Measurements from ENCODE around the gene HSPB3. TPM values are rescaled to one million over a fixed set of nuclear protein-coding genes. Genes with fewer than 3 reads are reported as not detected.

The HSPB3 gene
- total RNA-seq, 2 donors from 2014 or later = not detected

DNA sequence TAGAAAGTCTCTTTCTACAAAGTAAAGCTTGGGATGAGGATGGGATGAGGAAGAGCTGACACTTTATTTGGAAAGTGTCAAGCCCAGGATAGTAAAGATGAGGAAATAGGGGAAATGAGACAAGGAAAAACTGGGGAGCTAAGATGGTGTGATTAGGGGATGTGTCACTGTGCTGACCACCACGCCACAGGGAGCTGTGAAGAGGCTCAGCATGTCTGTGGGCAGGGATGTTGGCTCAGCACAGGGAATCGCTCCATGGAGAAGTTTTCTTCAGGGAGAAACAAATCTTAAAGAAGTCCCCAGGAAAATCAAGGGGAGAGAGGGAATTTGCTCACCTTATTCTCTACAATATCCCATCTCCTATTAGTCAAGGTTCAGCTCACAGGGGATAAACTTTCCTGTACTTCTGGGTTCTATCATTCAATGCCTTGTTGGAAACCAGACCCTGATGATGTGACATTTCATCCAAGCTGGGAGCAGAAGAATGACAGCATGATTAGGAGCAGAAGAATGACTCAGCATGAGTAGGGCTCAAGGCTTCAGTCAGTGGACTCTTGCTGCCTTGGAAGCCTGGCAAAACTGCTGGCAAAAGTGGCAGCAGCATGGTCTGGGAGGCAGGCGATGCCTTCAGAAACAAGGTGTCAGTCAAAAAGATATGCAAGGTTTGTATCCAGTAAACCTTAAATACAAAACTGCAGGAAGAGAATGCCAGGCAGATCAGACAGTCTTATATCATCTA, 4.9 kb downstream of the HSPB3 start:
- Mint-ChIP-seq H3K9me3 (peaks cover 32% of the 10 kb centered on the region), H3K27me3 (ENCODE audit: insufficient read depth) (peaks cover 2% of the 10 kb centered on the region), H3K36me3 (ENCODE audit: low read depth) (peaks cover 3% of the 10 kb centered on the region), H3K4me1 (peaks cover 18% of the 10 kb centered on the region), H3K4me3 (no peak overlapping the region), H3K27ac (no peak overlapping the region)
- DNase-seq = no peak
- Histone ChIP-seq H3K9ac (ENCODE audit: extremely low read depth, low read length, poor library complexity, severe bottlenecking) (no peak overlapping the region), H3K27me3 (ENCODE audit: control insufficient read depth, insufficient read depth, low read length, poor library complexity, severe bottlenecking) (no peaks in the 10 kb centered on the region), H3K4me3 (ENCODE audit: low read length) (no peak overlapping the region), H3K36me3 (ENCODE audit: control insufficient read depth, insufficient read depth, low read length) (no peaks in the 10 kb centered on the region), H3K4me1 (ENCODE audit: control insufficient read depth, insufficient read depth, low read length) (peaks cover 9% of the 10 kb centered on the region), H3K9me3 (ENCODE audit: control insufficient read depth, low read length) (peaks cover 26% of the 10 kb centered on the region), H3K27ac (ENCODE audit: low read depth, low read length) (no peak overlapping the region)
- TF ChIP-seq, protein P1, sequence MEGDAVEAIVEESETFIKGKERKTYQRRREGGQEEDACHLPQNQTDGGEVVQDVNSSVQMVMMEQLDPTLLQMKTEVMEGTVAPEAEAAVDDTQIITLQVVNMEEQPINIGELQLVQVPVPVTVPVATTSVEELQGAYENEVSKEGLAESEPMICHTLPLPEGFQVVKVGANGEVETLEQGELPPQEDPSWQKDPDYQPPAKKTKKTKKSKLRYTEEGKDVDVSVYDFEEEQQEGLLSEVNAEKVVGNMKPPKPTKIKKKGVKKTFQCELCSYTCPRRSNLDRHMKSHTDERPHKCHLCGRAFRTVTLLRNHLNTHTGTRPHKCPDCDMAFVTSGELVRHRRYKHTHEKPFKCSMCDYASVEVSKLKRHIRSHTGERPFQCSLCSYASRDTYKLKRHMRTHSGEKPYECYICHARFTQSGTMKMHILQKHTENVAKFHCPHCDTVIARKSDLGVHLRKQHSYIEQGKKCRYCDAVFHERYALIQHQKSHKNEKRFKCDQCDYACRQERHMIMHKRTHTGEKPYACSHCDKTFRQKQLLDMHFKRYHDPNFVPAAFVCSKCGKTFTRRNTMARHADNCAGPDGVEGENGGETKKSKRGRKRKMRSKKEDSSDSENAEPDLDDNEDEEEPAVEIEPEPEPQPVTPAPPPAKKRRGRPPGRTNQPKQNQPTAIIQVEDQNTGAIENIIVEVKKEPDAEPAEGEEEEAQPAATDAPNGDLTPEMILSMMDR (conservative IDR thresholded peaks at IDR 0.05) = no peak
- 94% methylated on average over 3 of the region's 3 CpGs; no CpG with 5 or more reads in 1 of the 2 experiments for WGBS, 2 experiments (ENCODE audit: insufficient coverage in 1 of 2, insufficient read length in 1 of 2)

DNA sequence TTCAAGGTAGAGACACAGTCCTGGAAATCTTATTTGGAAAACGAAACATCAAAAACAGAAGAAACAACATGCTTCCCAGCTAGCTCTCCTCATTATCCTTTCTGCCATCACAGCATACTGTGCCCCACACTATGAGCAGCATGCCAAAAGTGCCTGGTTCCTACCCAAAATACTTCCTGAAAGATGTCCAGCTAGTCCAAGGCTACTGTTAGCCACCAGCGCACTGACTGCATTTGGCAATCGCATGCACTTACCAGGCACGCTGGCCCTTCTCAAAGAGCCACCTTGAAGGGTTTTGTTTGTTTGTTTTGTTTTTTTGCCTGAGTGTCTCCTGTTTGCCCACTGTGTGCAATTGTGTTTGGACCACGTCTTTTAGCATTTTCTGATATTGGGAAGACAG, 6.8 kb downstream of the HSPB3 start:
- no peak overlapping the region for H3K4me3 Mint-ChIP-seq
- peaks cover 12% of the 10 kb centered on the region for H3K4me1 Mint-ChIP-seq
- no peak overlapping the region for H3K4me3 ChIP-seq (ENCODE audit: low read length)
- TF ChIP-seq, protein P1 (conservative IDR thresholded peaks at IDR 0.05) = no peak
- no peak overlapping the region for H3K27ac ChIP-seq (ENCODE audit: low read depth, low read length)
- no peak overlapping the region for H3K27ac Mint-ChIP-seq
- H3K36me3 ChIP-seq (ENCODE audit: control insufficient read depth, insufficient read depth, low read length) = no peaks in the 10 kb centered on the region
- H3K9ac ChIP-seq (ENCODE audit: extremely low read depth, low read length, poor library complexity, severe bottlenecking) = no peak overlapping the region
- no peak for DNase-seq
- H3K4me1 ChIP-seq (ENCODE audit: control insufficient read depth, insufficient read depth, low read length) = peaks cover 4% of the 10 kb centered on the region
- no peaks in the 10 kb centered on the region for H3K27me3 Mint-ChIP-seq (ENCODE audit: insufficient read depth)
- peaks cover 26% of the 10 kb centered on the region for H3K9me3 ChIP-seq (ENCODE audit: control insufficient read depth, low read length)
- peaks cover 32% of the 10 kb centered on the region for H3K9me3 Mint-ChIP-seq
- H3K27me3 ChIP-seq (ENCODE audit: control insufficient read depth, insufficient read depth, low read length, poor library complexity, severe bottlenecking) = no peaks in the 10 kb centered on the region
- WGBS, 2 experiments (ENCODE audit: insufficient coverage in 1 of 2, insufficient read length in 1 of 2) = 56 to 75% methylated on average over 3 to 5 of the region's 5 CpGs
- H3K36me3 Mint-ChIP-seq (ENCODE audit: low read depth) = peaks cover 3% of the 10 kb centered on the region

DNA sequence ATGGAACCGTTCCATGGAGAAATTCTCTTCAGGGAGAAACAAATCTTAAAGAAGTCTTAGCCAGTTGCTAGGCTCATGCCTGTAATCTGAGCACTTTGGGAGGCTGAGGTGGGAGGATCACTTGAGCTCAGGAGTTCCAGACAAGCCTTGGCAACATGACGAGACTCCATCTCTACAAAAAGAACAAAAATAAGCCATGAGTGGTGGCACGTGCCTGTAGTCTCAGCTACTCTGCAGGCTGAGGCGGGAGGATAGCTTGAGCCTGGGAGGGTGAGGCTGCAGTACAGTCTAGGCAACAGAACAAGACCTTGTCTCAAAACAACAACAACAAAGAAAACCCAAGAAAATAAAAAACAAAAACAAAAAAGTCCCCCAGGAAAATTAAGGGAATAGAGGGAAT, 8.2 kb downstream of the HSPB3 start:
- Histone ChIP-seq H3K36me3 (ENCODE audit: control insufficient read depth, insufficient read depth, low read length) (no peaks in the 10 kb centered on the region), H3K9ac (ENCODE audit: extremely low read depth, low read length, poor library complexity, severe bottlenecking) (no peak overlapping the region), H3K27ac (ENCODE audit: low read depth, low read length) (no peak overlapping the region), H3K4me1 (ENCODE audit: control insufficient read depth, insufficient read depth, low read length) (no peaks in the 10 kb centered on the region), H3K4me3 (ENCODE audit: low read length) (no peak overlapping the region), H3K27me3 (ENCODE audit: control insufficient read depth, insufficient read depth, low read length, poor library complexity, severe bottlenecking) (no peaks in the 10 kb centered on the region), H3K9me3 (ENCODE audit: control insufficient read depth, low read length) (peaks cover 26% of the 10 kb centered on the region)
- 96 to 97% methylated on average over 4 of the region's 4 CpGs for WGBS, 2 experiments (ENCODE audit: insufficient coverage in 1 of 2, insufficient read length in 1 of 2)
- TF ChIP-seq, protein P1 (conservative IDR thresholded peaks at IDR 0.05) = no peak
- no peaks in the 10 kb centered on the region for H3K27me3 Mint-ChIP-seq (ENCODE audit: insufficient read depth)
- H3K36me3 Mint-ChIP-seq (ENCODE audit: low read depth) = peaks cover 3% of the 10 kb centered on the region
- H3K4me1 Mint-ChIP-seq = no peaks in the 10 kb centered on the region
- no peak overlapping the region for H3K4me3 Mint-ChIP-seq
- DNase-seq = no peak
- peaks cover 32% of the 10 kb centered on the region for H3K9me3 Mint-ChIP-seq
- no peak overlapping the region for H3K27ac Mint-ChIP-seq
